ENCODE results near the gene H2BK1. TPM values are rescaled to one million over a fixed set of nuclear protein-coding genes. Genes with fewer than 3 reads are reported as not detected.

Gene H2BK1
- total RNA-seq, 2 donors from 2014 or later: not detected

DNA sequence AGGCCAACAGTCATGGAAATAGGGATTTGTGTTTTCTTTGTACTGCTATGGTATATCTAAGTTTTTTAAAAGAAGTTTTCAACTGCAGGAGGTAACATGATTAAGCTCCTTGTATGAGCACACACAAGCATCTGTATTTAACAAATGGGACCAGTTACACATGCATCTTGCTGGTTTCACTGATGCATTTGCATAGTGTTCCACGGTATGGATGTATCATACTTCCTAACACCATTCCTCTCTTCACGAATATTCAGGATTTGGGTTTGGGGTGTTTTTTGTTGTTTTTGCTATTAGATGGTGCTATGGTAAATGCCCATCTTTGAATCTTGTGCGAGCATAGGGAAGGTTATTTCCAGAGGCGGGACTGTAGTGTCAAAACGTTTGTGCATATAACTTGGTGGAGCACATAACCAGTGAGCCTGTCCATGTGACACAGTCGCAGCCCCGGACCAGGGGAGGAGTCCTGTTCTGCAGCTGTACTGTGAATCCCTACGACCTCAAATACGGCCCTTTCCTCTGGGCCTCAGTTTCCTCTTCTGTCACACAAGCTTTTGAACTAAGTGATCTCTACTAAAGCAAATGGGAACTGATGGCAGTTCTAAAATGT lies 1.9 kb downstream of the H2BK1 start:
- WGBS, 2 experiments (ENCODE audit: insufficient coverage in 1 of 2, insufficient read length in 1 of 2): 75 to 84% methylated on average over 5 to 9 of the region's 9 CpGs
- H3K36me3 Mint-ChIP-seq (ENCODE audit: low read depth): peaks cover 11% of the 10 kb centered on the region
- H3K4me1 Mint-ChIP-seq: peaks cover 15% of the 10 kb centered on the region

DNA sequence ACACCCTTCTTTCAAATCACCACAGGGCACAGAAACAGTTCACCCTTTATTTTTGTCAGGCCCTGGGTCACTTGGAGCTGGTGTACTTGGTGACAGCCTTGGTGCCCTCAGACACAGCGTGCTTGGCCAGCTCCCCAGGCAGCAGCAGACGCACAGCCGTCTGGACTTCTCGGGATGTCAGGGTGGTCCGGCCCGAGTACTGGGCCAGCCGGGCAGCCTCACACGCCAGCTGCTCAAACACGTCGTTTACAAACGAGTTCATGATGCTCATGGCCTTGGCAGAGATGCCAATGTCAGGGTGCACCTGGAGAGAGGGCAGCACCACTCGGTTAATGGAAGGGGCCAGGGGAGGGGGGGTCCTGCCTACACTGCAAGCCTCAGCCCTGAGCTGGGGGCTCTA lies 2.5 kb downstream of the H2BK1 start:
- no peak for DNase-seq
- Histone ChIP-seq H3K27ac (ENCODE audit: low read depth, low read length) (no peak overlapping the region), H3K4me1 (ENCODE audit: control insufficient read depth, insufficient read depth, low read length) (peaks cover 8% of the 10 kb centered on the region), H3K9ac (ENCODE audit: extremely low read depth, low read length, poor library complexity, severe bottlenecking) (no peak overlapping the region), H3K4me3 (ENCODE audit: low read length) (no peak overlapping the region), H3K9me3 (ENCODE audit: control insufficient read depth, low read length) (no peaks in the 10 kb centered on the region), H3K27me3 (ENCODE audit: control insufficient read depth, insufficient read depth, low read length, poor library complexity, severe bottlenecking) (peaks cover 6% of the 10 kb centered on the region), H3K36me3 (ENCODE audit: control insufficient read depth, insufficient read depth, low read length) (no peaks in the 10 kb centered on the region)
- Mint-ChIP-seq H3K4me1 (peaks cover 15% of the 10 kb centered on the region), H3K27me3 (ENCODE audit: insufficient read depth) (peaks cover 38% of the 10 kb centered on the region), H3K27ac (no peak overlapping the region), H3K4me3 (no peak overlapping the region), H3K9me3 (no peaks in the 10 kb centered on the region), H3K36me3 (ENCODE audit: low read depth) (peaks cover 5% of the 10 kb centered on the region)
- TF ChIP-seq, protein P1, sequence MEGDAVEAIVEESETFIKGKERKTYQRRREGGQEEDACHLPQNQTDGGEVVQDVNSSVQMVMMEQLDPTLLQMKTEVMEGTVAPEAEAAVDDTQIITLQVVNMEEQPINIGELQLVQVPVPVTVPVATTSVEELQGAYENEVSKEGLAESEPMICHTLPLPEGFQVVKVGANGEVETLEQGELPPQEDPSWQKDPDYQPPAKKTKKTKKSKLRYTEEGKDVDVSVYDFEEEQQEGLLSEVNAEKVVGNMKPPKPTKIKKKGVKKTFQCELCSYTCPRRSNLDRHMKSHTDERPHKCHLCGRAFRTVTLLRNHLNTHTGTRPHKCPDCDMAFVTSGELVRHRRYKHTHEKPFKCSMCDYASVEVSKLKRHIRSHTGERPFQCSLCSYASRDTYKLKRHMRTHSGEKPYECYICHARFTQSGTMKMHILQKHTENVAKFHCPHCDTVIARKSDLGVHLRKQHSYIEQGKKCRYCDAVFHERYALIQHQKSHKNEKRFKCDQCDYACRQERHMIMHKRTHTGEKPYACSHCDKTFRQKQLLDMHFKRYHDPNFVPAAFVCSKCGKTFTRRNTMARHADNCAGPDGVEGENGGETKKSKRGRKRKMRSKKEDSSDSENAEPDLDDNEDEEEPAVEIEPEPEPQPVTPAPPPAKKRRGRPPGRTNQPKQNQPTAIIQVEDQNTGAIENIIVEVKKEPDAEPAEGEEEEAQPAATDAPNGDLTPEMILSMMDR (conservative IDR thresholded peaks at IDR 0.05): no peak
- 90% methylated on average over 9 to 12 of the region's 12 CpGs for WGBS, 2 experiments (ENCODE audit: insufficient coverage in 1 of 2, insufficient read length in 1 of 2)

More for the DNA sequence above, 1.9 kb downstream of the H2BK1 start:
- no peak overlapping the region for H3K27ac Mint-ChIP-seq
- TF ChIP-seq, protein P1 (conservative IDR thresholded peaks at IDR 0.05): no peak
- no peak overlapping the region for H3K4me3 Mint-ChIP-seq
- Histone ChIP-seq H3K36me3 (ENCODE audit: control insufficient read depth, insufficient read depth, low read length) (peaks cover 5% of the 10 kb centered on the region), H3K27ac (ENCODE audit: low read depth, low read length) (no peak overlapping the region), H3K4me3 (ENCODE audit: low read length) (no peak overlapping the region), H3K9ac (ENCODE audit: extremely low read depth, low read length, poor library complexity, severe bottlenecking) (no peak overlapping the region), H3K4me1 (ENCODE audit: control insufficient read depth, insufficient read depth, low read length) (peaks cover 8% of the 10 kb centered on the region), H3K27me3 (ENCODE audit: control insufficient read depth, insufficient read depth, low read length, poor library complexity, severe bottlenecking) (peaks cover 6% of the 10 kb centered on the region), H3K9me3 (ENCODE audit: control insufficient read depth, low read length) (no peaks in the 10 kb centered on the region)
- H3K9me3 Mint-ChIP-seq: no peaks in the 10 kb centered on the region
- DNase-seq: no peak
- H3K27me3 Mint-ChIP-seq (ENCODE audit: insufficient read depth): peaks cover 32% of the 10 kb centered on the region

DNA sequence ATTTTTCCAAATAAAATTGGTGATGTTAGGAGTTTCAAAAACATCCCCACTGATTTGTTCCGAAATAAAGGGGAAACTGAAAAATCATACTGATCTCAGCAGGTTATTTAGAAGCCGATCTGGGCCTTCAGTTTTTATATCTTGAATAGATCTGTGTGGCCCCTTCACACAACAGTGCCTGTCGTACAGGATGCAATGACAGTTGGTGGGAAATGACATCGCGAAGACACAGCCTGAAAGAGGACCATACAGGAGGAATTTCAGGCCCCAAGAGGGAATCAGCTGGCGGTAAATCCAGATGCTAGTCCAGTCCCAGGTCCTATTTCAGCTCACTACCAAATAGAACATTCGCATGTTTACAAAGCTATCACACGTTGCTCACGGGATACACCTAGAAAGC lies 3.0 kb downstream of the H2BK1 start:
- WGBS, 2 experiments (ENCODE audit: insufficient coverage in 1 of 2, insufficient read length in 1 of 2): 86 to 88% methylated on average over 9 of the region's 9 CpGs
- H3K36me3 Mint-ChIP-seq (ENCODE audit: low read depth): peaks cover under 1% of the 10 kb centered on the region
- peaks cover 15% of the 10 kb centered on the region for H3K4me1 Mint-ChIP-seq
- DNase-seq: no peak
- H3K36me3 ChIP-seq (ENCODE audit: control insufficient read depth, insufficient read depth, low read length): no peaks in the 10 kb centered on the region
- no peaks in the 10 kb centered on the region for H3K9me3 Mint-ChIP-seq
- no peak overlapping the region for H3K4me3 Mint-ChIP-seq
- no peak overlapping the region for H3K9ac ChIP-seq (ENCODE audit: extremely low read depth, low read length, poor library complexity, severe bottlenecking)
- H3K4me3 ChIP-seq (ENCODE audit: low read length): no peak overlapping the region
- H3K27ac Mint-ChIP-seq: no peak overlapping the region
- peaks cover 6% of the 10 kb centered on the region for H3K27me3 ChIP-seq (ENCODE audit: control insufficient read depth, insufficient read depth, low read length, poor library complexity, severe bottlenecking)
- peaks cover 8% of the 10 kb centered on the region for H3K4me1 ChIP-seq (ENCODE audit: control insufficient read depth, insufficient read depth, low read length)
- H3K27ac ChIP-seq (ENCODE audit: low read depth, low read length): no peak overlapping the region
- no peaks in the 10 kb centered on the region for H3K9me3 ChIP-seq (ENCODE audit: control insufficient read depth, low read length)
- H3K27me3 Mint-ChIP-seq (ENCODE audit: insufficient read depth): peaks cover 41% of the 10 kb centered on the region
- TF ChIP-seq, protein P1 (conservative IDR thresholded peaks at IDR 0.05): no peak

Data from endodermal cell (in vitro differentiated cells).